Lower lobe of right lung (tissue), 2 donors: ENCODE results near the gene ITGAE. TPM values are rescaled to one million over a fixed set of nuclear protein-coding genes. Genes with fewer than 3 reads are reported as not detected.

Experiments
- ATAC-seq, 2 donors: fragments of 200-7000 bp; cut with Tn5 transposase; one replicate each; pipeline ENCODE4 v1.9.1; 2020 to 2022; ENCODE audit warnings: mild to moderate bottlenecking in 2 of 2, moderate library complexity in 2 of 2
- DNase-seq: peaks from one replicate; pipeline ENCODE4 v3.0.0-alpha.2; 2020
- H3K27ac ChIP-seq: fragments of 200-600 bp; one replicate; pipeline ENCODE4 v1.8.0; 2022
- H3K27me3 ChIP-seq: fragments of 200-600 bp; one replicate; pipeline ENCODE4 v1.8.0; 2022; ENCODE audit warnings: low read depth
- H3K36me3 ChIP-seq: fragments of 200-600 bp; one replicate; pipeline ENCODE4 v1.8.0; 2022; ENCODE audit warnings: mild to moderate bottlenecking
- H3K4me1 ChIP-seq: fragments of 200-600 bp; one replicate; pipeline ENCODE4 v1.8.0; 2022
- H3K4me3 ChIP-seq: fragments of 200-600 bp; one replicate; pipeline ENCODE4 v1.8.0; 2022; ENCODE audit warnings: mild to moderate bottlenecking
- H3K9me3 ChIP-seq: fragments of 200-600 bp; one replicate; pipeline ENCODE4 v1.8.0; 2022
- CTCF ChIP-seq: fragments of 200-600 bp; IDR thresholded peaks from one replicate; pipeline ENCODE4 v1.8.0; 2022; ENCODE audit warnings: antibody characterized with exemption, mild to moderate bottlenecking
- intact Hi-C: fragments of 100-400 bp; cut with DNase I; formaldehyde crosslinking; loops from one replicate; pipeline ENCODE4 v1.11.0; 2022
- total RNA-seq: library from RNA; stranded (reverse); fragmentation: NEBNext Ultra II Directional; extraction: Animal tissue kit (Norgen Biotek cat#: 25700); gene quantifications from one replicate; pipeline ENCODE4 v1.2.1, GENCODE V29; 2021
- donor health status: DM: no; HTN: yes; CAD: no; lungs with severe emphysema.

ITGAE gene
- total RNA-seq, 1 donor from 2014 or later: 35.4 TPM

- Histone ChIP-seq H3K27me3 (no peaks in the 10 kb centered on the region), H3K27ac (no peak overlapping the region), H3K4me3 (no peak overlapping the region), H3K4me1 (peaks cover 45% of the 10 kb centered on the region), H3K36me3 (peaks cover 51% of the 10 kb centered on the region), H3K9me3 (no peaks in the 10 kb centered on the region)
- intact Hi-C loops: no loop called here
- no peak for TF ChIP-seq CTCF
- ATAC-seq (no peak), DNase-seq (no peak)
Measured at GRCh38 chr17:3719265-3719664, 81.7 kb downstream of the ITGAE start.

GRCh38 chr17:3718201-3718600 is 82.8 kb downstream of the ITGAE start:
- ATAC-seq (no peak), DNase-seq (no peak)
- H3K9me3 ChIP-seq: no peaks in the 10 kb centered on the region
- H3K27ac ChIP-seq: no peak overlapping the region
- H3K36me3 ChIP-seq: peaks cover 59% of the 10 kb centered on the region
- intact Hi-C loops: no loop called here
- no peaks in the 10 kb centered on the region for H3K27me3 ChIP-seq
- H3K4me1 ChIP-seq: peaks cover 40% of the 10 kb centered on the region
- H3K4me3 ChIP-seq: no peak overlapping the region
- TF ChIP-seq CTCF: no peak

GRCh38 chr17:3715296-3715695 is 85.7 kb downstream of the ITGAE start:
- Histone ChIP-seq H3K27me3 (no peaks in the 10 kb centered on the region), H3K4me3 (no peak overlapping the region), H3K9me3 (no peaks in the 10 kb centered on the region), H3K36me3 (peaks cover 68% of the 10 kb centered on the region), H3K4me1 (peaks cover 12% of the 10 kb centered on the region), H3K27ac (no peak overlapping the region)
- TF ChIP-seq CTCF: no peak
- no peak for ATAC-seq
- intact Hi-C loops: no loop called here
- no peak for DNase-seq

GRCh38 chr17:3712811-3713463 is 88.1 kb downstream of the ITGAE start:
- DNase-seq (no peak), ATAC-seq (no peak)
- H3K27me3 ChIP-seq: no peaks in the 10 kb centered on the region
- H3K4me3 ChIP-seq: no peak overlapping the region
- no peak overlapping the region for H3K27ac ChIP-seq
- peaks cover 54% of the 10 kb centered on the region for H3K36me3 ChIP-seq
- no peaks in the 10 kb centered on the region for H3K4me1 ChIP-seq
- intact Hi-C loops: no loop called here
- TF ChIP-seq CTCF: no peak
- no peaks in the 10 kb centered on the region for H3K9me3 ChIP-seq

GRCh38 chr17:3710951-3711383 is 90.0 kb downstream of the ITGAE start:
- intact Hi-C loops: no loop called here
- DNase-seq: no peak
- peak; percentile 68 to 87 for ATAC-seq
- Histone ChIP-seq H3K4me1 (no peaks in the 10 kb centered on the region), H3K9me3 (no peaks in the 10 kb centered on the region), H3K4me3 (no peak overlapping the region), H3K27me3 (no peaks in the 10 kb centered on the region), H3K36me3 (peaks cover 34% of the 10 kb centered on the region), H3K27ac (peak overlapping the region; percentile 6)
- TF ChIP-seq CTCF: no peak
